ENCODE data around the gene UTS2B.
A peak's percentile ranks its signal among the peaks of the same experiment; 100 is the strongest.

The UTS2B gene

DNA sequence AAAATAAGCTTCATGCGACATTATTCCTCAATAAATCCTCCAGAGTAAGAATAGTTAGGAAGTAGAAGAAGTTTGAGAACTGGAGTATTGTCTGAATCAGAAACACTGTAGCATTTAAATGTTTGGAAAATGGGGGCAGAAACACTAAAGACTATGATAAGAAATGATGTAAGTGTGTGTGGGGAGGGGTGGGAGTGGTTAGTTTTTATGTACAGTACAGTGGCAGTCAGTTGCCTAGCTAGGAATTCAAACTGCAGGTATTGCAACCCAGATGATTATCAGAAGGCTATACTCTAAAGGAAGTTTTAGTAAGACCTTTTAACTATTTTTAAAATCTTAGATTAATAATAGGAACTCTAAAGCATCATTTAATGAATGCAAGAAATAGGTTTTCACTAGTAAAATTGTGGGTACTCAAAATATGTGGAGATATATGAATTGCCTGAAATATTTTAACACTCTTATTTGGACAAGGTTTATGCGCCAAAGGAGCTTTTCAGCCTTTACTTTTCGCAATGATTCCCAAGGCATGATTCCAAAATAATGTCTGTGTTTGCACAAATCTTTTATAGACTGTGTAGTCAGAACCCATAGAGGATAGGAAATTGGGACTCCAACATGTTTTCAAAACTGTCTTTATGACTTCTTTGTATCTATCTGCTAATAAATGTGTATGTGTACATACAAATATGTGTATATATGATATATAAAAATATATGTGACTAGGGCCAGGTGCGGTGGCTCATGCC is 9.1 kb downstream of the UTS2B start:
- DNase-seq: no peak

DNA sequence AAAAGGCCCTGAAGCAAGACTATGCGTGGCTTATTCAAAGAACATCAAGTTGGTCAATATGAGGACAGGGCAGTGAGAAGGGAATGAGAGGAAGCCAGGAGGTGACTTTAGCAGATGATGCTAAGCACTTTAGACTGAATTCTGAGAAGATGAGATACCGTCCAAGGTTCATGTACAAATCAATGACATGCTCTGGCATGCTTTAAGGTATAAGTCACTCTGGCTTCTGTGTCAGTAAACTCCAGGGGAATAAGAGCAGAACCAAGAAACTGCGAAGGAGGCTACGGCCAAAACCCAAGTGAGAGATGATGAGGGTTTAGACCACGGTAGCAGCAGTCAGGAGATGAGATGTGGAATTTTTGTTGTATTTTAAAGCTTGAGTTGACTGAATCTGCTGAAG is 10.0 kb downstream of the UTS2B start:
- DNase-seq: no peak

DNA sequence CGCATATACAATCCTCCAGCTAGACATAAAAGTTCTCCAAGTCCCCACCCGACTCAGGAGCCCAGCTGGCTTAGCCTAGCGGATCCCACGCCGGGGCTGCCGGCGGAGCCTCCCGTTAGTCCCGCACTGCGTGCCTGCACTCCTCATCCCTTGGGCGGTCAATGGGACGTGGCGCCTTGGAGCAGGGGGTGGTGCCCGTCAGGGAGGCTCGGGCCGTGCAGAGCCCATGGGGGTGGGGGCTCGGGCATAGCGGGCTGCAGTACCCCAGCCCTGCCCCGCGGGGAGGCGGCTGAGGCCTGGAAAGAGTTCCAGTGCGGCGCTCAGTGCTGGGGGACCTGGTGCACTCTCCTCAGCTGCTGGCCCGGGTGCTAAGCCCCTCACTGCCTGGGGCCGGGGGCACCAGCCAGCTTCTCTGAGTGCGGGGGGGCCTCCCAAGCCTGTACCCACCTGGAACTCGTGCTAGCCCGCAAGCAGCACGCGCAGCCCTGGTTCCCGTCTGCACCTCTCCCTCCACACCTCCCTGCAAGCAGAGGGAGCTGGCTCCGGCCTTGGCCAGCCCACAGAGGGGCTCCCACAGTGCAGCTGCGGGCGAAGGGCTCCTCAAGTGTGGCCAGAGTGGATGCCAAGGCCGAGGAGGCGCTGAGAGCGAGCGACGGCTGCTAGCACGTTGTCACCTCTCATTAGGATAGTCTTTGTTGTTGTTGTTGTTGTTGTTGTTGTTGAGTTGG is 13.3 kb downstream of the UTS2B start:
- DNase-seq: no peak

DNA sequence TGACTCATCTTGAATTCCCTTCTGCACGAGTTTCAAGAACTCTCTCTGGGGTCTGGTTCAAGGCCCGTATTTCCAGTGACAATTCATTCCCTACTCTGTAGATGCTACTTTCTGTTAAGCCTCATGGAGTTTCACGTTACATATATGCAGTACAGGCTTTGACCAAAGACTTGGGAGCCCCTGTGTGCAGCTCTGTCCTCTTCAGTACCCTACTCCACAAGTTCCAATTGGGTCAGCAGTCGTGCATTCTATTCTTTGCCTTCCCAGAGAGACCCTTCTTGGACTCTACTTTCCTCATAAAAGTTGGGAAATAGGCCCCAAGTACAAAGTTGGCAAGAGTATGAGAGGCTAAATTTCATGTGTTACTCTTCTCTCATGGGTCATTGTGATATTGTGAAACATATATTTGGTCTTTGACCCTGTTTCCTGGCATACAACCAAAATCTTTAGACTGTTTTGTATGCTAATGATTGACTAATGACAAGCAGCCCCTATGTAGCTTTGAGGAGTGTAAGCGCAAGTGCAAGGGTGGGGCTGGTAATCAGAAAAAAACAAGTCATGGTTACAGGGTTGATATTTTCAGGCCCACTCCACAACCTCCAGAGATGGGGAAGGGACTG is 16.1 kb downstream of the UTS2B start:
- no peak for DNase-seq

DNA sequence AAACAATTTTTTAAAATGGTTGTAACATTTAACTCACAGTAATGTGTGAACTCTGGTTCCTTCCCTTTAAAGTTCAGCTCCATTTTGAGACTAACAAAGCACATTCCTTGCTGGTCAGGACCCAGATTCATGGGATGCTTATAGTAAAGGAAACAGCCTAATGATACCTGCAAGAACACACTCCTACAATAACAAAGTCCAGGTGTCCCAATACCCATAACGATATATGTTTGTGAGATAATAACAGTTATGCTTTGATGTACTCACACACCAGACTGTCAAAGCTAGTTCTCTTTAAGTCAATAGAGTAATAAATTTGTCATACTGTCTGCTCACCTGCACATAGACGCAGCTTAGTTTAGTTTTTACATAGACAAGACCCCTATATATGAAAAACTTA is 17.0 kb downstream of the UTS2B start:
- no peak for DNase-seq

DNA sequence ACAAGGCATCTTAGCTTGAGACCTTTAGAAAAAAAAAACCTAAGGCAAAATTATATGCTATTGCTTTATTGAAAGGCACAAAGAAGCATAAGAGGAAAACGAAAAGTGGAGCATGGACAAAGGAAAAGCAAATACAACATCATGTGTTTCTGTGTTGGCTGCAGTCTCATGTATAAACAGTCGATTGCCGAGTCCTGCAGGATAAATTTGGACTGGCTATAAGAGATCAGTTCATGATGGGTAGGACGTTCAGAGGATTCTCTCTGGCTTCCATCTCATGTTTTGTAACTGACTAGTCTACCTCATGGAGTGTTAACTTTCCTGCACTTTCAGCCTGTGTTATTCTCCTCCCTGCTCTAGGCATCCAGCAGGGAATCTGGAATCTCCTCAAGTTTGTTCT is 23.0 kb downstream of the UTS2B start:
- no peak for DNase-seq

DNA sequence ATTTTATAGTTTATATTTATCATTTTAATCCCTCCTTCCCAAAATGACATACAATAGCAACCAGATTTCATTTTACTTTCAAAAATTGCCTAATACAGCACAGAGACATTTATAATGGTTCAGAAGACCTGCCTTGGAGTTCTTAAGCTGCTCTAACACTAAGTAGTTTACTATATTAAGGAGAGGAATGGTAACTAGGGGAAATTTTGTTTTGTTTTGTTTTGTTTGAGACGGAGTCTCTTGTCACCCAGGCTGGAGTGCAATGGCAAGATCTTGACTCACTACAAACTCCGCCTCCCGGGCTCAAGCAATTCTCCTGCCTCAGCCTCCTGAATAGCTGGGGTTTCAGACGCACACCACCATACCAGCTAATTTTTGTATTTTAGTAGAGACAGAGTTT is 23.9 kb downstream of the UTS2B start:
- no peak for DNase-seq

DNA sequence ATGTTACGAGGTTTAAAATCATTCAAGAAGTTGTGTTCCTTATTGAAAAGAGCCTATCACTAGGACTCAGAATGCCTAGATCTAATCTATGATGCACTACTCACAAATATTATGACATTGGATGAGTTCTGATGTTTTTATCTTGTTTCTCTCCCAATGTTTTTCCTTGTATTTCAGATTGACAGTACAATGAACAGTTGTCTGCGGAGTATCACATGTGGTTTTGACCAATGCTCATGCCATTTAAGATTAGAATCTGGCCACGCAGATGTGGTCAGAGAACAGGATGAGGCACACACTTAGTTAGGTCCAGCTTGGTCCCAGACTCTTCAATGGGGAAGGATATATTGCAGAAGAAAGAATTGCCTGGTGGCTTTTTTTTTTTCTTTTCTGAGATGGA is 26.7 kb downstream of the UTS2B start:
- no peak for DNase-seq

DNA sequence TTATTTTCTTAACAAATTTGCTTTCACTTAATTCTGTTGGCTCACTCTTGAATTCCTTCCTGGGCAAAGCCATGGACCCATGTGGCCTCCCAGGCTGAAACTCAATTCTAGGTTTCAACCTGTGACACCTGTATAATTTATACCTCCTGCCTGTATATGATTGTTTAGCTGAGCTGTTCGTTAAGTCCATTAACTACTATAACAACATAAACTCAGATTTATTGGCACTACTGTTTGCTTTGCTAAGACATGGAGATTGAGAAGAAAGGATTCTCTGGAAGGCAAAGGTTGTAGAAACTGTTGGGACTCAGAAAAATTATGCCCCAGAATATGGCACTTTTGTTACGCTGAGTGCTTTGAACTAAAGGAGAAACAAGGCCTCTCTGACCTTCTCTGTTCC is 27.9 kb downstream of the UTS2B start:
- no peak for DNase-seq

DNA sequence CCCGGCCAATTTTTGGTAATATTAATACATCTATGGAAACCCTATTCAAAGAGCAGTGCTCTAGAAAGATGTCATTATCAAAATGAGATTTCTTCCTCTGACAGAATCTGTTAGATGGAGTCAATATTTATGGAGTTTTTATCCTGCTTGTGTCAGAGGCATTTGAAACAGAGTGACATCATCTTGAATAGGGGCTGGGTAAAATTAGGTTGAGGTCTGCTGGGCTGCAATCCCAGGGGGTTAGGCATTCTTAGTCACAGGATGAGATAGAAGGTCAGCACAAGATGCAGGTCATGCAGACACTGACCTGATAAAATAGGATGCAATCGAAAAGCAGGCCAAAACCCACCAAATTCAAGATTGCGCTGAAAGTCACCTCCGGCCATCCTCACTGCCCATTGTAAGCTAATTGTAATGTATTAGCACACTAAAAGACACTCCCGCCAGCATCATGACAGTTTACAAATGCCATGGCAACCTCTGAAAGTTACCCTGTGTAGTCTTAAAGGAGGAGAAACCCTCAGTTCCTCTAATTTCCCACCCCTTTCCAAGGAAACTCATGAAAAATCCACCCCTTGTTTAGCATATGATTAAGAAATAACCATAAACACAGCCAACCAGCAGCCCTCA is 28.4 kb downstream of the UTS2B start:
- no peak for DNase-seq

DNA sequence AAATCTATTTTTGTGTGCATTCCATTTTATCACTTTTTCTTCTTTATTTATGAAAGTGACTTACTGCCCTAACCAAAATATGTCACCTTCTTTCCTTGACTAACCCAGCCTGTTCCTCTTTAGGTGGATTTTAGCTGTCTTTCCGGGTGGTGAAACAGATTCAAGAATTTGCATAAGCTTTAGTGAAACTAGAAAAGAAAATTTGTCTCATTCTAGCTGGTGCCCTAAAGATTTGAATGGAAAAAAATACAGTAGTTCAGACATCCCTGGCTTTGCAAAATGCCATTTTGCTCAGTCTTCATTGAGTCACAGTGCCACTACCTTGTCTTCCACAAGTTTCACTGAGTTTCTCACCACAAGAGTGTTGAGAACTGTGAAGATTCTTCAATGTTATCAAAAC is 29.3 kb downstream of the UTS2B start:
- no peak for DNase-seq

DNA sequence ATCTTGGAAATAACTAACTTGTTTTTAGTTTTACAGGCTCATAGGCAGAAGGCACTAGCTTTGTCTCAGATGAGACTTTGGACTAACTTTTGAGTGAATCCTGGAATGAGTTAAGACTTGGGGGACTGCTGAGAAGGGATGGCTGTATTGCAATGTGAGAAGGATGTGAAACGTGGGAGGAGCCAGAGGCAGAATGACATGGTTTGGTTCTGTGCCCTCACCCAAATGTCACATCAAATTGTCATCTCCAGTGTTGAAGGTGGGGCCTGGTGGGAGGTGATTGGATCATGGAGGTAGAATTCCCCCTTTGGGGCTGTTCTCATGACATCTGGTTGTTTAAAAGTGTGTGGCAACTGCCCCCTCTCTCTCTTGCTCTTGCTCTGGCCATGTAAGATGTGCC is 29.9 kb downstream of the UTS2B start:
- no peak for DNase-seq

DNA sequence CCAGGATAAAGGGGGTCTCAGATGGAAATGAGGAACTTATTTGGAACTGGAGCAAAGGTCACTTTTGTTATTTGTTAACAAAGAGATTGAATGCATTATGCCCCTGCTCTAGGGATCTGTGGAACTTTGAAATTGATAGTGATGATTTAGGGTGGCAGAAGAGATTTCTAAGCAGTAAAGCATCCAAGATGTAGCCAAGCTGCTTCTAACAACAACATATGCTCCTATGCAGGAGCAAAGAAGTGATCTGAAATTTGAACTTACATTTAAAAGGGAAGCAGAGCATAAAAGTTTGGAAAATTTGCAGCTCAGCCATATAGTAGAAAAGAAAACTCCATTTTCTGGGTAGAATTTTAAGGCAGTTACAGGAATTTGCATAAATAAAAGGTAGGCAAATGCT is 31.5 kb downstream of the UTS2B start:
- no peak for DNase-seq

DNA sequence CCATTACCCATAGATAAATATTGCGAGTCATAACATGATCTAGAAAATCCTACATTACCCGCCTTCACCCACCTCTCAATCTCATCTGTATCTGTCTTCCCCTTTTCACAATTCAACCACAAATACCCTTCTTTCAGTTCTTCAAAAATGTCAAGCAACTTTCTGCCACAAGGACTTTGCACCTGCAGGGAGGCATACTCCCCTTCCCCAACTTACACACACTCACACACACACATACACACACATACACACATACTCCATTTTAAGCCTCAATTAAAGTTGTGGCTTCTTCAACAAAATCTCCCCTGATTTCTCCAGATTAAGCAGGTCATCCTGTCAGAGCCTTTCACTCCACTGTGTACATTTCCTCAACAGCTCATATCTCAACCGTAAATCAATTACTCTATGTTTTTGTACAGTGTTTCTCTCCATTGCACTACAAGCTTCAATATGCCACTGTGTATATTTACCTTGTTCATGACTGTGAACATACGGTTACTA is 34.2 kb downstream of the UTS2B start:
- no peak for DNase-seq

DNA sequence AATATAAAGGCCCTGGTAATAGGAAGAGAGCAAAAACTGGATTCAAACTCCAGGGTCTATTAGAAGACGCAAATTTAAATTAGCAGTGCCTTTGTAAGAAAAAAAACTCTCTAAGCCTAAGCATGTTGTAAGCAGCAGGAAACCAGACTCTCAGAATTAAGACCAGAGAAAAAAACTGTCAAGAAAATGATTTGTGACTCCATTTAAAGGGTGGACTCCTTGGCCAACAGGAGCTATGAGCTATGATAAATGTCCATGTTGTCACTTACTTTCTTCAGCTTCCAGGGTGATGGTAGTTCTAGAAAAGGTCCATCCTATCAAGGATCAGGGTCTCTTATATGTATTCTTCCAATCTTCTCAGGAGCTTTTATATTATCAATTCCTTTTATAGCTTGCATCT is 36.0 kb downstream of the UTS2B start:
- no peak for DNase-seq

DNA sequence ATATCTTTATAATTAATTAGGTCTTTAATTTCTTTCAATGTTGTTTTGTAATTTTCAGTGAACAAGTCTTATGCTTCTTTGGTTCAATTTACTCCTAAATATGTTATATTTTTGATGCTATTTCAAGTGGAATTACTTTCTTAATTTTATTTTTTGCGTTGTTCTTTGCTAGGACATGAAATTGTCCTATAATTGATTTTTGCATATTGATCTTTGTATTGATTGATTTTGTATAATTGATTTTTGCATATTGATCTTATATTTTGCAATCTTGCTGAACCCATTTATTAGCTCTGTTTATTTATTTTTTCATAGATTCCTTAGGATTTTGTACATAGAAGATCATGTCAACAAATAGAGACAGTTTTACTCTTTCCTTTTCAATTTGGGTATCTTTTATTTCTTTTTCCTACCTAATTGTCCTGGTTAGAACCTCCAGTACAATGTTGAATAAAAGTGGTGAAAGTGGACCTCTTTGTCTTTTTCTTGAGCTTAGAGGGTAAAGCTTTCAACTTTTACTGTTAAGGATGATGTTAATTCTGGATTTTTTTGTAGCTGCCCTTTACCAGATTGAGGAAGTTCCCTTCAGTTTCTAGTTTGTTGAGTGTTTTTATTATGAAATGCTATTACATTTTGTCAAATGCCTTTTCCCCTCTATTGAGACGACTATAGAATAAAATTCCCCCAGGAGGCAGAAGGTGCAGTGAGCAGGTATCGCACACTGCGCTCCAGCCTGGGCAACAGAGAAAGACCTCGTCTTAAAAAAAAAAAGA is 37.9 kb downstream of the UTS2B start:
- DNase-seq: no peak

DNA sequence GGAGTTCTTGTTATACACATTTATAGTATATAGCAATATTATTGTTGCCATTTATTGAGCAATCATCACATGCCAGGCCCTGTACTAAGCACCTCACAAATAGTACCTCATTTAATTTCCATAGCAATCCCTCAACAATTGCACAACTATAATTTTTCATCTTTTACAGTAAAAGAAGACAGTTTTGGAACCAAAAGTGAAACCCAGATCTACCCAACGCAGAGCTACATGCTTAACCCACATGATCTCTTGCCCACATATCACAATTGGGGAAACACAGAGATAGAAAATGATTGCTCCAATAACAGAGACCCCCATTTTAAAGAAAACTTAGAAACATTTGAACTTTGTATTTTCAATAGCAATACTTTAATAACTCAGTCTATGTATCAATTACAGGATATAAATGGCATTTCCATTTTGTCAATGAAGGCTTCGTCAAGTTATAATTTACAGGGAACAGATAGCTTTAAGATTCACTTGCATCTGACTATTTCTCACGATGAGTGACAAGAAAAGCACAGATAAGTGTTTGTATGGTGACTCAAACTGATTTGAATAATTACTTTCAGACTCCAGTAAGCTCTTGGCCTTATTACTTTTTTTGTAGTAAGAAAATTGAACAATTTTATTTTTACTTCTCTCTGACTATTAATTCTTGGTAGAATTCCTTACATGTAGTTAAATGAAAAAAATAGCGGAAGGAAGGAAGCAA is 39.9 kb downstream of the UTS2B start:
- DNase-seq: peak; percentile 25

DNA sequence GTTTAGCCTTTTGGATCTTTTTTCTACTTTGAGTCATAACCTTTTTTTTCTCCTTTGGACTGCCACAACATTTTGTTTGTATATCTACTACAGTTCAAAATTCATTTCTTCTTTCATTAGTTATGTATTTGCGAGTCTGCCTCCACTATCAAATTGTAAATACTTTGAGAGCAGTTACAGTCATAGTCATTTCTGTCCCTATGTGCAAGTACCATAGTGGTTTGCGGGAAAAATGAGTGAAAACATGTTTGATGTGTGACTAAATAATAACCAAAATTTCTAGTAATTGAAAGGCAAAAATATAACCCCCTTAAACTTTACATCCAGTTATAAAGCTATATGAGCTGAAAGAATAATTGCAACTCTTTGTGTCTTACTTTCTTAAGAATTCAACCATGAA is 46.9 kb downstream of the UTS2B start:
- no peak for DNase-seq

DNA sequence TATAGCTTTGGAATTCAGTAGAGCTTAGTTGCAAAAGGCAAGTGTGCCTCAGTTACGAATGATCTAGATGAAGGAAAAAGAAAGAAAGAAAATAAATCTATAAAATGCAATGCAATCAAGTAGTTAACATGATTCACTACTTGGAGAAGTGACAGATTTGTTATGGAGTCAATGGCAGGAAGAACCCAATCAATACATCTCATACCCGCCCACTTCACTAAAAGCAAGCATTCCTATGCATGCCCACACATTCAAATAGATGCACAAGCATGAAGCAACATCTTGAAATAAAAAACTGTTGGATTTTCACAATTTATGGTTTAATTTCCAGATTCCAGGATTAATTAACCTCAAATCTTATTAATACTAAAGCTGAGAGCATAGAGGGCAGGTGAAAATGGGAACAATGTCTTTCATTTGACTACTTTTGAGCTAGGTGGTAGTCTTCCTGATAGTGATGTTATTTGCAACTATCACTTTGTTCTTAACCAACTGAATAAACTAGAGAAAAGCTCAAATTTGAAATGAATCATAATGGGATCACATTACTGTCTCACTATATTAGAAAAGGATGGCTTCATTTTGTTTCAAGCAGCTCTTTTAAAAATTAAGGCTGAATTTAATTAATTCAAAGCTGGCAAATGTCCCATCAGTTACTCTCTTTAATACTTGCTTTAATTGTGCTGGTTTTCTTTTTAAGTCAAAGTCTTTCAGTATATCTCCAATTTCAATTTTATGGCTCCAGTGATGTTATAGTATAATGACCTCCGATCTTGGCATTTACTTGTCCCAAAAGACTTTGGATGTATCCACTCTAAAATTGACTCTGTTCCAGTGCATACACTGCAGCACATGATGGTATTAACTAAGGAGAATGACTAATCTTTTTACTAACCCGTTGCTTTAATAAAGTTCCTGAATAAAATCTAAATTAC is 47.8 kb downstream of the UTS2B start:
- no peak for DNase-seq

DNA sequence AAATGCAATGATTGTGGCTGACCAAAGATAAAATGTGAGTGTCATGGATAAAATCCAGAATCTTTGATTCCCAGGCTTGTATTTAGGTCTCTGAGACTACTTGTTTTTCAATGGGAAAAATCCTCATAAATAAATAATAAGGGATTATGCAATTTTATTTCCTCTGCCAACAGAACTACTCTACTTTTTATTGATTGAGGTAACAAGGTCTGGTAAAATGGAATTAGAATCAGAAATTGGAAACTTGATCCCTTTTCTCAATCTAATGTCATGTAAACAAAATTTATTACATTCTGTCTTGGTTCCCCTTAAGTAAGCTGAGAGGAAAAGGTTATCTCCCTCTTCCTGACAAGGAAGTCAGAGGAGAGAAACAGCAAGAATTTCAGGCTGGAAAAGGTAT is 49.4 kb downstream of the UTS2B start:
- DNase-seq: no peak

DNA sequence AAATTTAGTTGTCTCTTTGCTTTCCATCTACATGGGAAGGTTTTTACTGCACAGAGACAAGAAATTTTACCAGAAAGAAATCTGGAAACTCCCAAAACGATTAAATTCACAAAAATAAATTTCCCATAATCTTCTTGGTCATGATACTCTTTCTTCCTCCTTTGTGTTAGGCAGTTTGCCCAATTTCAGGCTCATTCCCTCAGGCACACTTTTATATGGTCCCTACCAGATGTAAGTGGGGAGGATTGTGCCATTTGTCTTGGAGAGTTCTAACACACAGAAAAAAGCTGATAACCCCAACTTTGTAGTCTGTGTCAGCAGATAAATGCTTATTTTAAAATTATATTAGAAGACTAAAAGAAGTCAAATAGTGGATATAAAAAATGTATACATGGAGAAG is 50.2 kb downstream of the UTS2B start:
- no peak for DNase-seq
